Suprapubic skin (tissue), 4 donors: ENCODE results near the gene TAS2R8. TPM values are rescaled to one million over a fixed set of nuclear protein-coding genes. Genes with fewer than 3 reads are reported as not detected.

Source experiments
- DNase-seq, 2 donors: peaks; one replicate each; pipeline ENCODE4 v3.0.0-alpha.2; 2019; ENCODE audit warnings: low spot score in 2 of 2
- H3K27ac ChIP-seq: fragments of 200-600 bp; sonication (generic); one replicate; pipeline ENCODE4 v1.5.1; 2019
- H3K27me3 ChIP-seq: fragments of 200-600 bp; sonication (generic); one replicate; pipeline ENCODE4 v1.5.1; 2019
- H3K36me3 ChIP-seq: fragments of 200-600 bp; sonication (generic); one replicate; pipeline ENCODE4 v1.5.1; 2019
- H3K4me1 ChIP-seq: fragments of 200-600 bp; sonication (generic); one replicate; pipeline ENCODE4 v1.5.1; 2019
- H3K4me3 ChIP-seq: fragments of 200-600 bp; sonication (generic); one replicate; pipeline ENCODE4 v1.5.1; 2019; ENCODE audit warnings: mild to moderate bottlenecking
- H3K9me3 ChIP-seq: fragments of 200-600 bp; sonication (generic); one replicate; pipeline ENCODE4 v1.5.1; 2019
- CTCF ChIP-seq, 2 donors: fragments of 200-600 bp in 1 of 2; fragments of 450-650 bp in 1 of 2; sonication (generic) in 1 of 2; IDR thresholded peaks; one replicate each; pipeline ENCODE4 v1.5.1; 2016 to 2019; ENCODE audit warnings: antibody characterized with exemption in 2 of 2, mild to moderate bottlenecking in 1 of 2, moderate library complexity in 1 of 2
- EP300 ChIP-seq: sonication (generic); formaldehyde crosslinking; IDR thresholded peaks from one replicate; pipeline ENCODE4 v1.6.1; 2017; ENCODE audit warnings: antibody characterized with exemption
- POLR2A ChIP-seq, 2 donors: fragments of 450-650 bp; IDR thresholded peaks; one replicate each; pipeline ENCODE4 v1.6.1; 2017; ENCODE audit warnings: antibody characterized with exemption in 2 of 2, mild to moderate bottlenecking in 2 of 2, moderate library complexity in 2 of 2
- POLR2AphosphoS5 ChIP-seq, 3 donors: sonication (generic); formaldehyde crosslinking; IDR thresholded peaks; one replicate each; pipeline ENCODE4 v1.6.1; 2017; ENCODE audit warnings: antibody characterized with exemption in 3 of 3
- WGBS: methylation state at CpG from one replicate; pipeline ENCODE4 v1.1.5; 2018; 5-methylcytosine and 5-hydroxymethylcytosine counted together
- total RNA-seq, 4 donors: library from RNA; depleted of rRNA; stranded (reverse); fragments of >200 nt; gene quantifications; one replicate each; pipeline ENCODE4 v1.1.0, GENCODE V29; 2016

Gene TAS2R8
- total RNA-seq, 4 donors from 2014 or later, result not detected

GRCh38 chr12:10783252-10783651, 23.8 kb downstream of the TAS2R8 start:
- Histone ChIP-seq H3K27ac (no peak overlapping the region), H3K9me3 (no peaks in the 10 kb centered on the region), H3K36me3 (no peaks in the 10 kb centered on the region), H3K4me1 (no peaks in the 10 kb centered on the region), H3K27me3 (no peaks in the 10 kb centered on the region), H3K4me3 (no peak overlapping the region)
- TF ChIP-seq CTCF (IDR thresholded peaks at IDR 0.05) (no peak), EP300 (no peak), POLR2A (IDR thresholded peaks at IDR 0.05) (no peak), POLR2AphosphoS5 (IDR thresholded peaks at IDR 0.05) (no peak)
- DNase-seq, result no peak
- WGBS, result 60% methylated on average over 5 of the region's 5 CpGs

DNA sequence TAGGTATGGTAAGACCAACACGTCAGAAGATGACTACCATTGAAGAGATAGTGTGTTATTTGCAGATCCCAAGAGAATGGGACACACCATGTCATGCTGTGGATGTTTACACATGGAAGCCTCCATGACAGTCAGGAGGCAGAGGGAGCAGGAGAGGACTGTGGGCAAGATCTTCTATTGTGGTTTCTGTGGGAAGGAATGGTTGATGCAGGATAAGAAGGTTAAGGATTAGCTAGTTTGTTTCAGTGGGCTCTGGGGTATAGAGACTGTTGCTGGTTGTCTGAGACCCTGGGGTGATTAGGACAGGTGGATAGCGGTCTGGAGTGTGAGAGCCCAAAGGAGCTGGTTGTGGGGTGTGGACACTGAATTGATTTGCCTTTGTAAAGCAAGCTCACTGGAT, 28.0 kb downstream of the TAS2R8 start:
- no peak for DNase-seq
- peaks cover 4% of the 10 kb centered on the region for H3K27me3 ChIP-seq
- no peaks in the 10 kb centered on the region for H3K4me1 ChIP-seq
- no peak overlapping the region for H3K27ac ChIP-seq
- no peaks in the 10 kb centered on the region for H3K36me3 ChIP-seq
- TF ChIP-seq CTCF (IDR thresholded peaks at IDR 0.05), result no peak
- TF ChIP-seq POLR2AphosphoS5 (IDR thresholded peaks at IDR 0.05), result no peak
- TF ChIP-seq EP300, result no peak
- no peak for TF ChIP-seq POLR2A (IDR thresholded peaks at IDR 0.05)
- H3K9me3 ChIP-seq, result no peaks in the 10 kb centered on the region
- H3K4me3 ChIP-seq, result no peak overlapping the region
- 87% methylated on average over 2 of the region's 2 CpGs for WGBS

DNA sequence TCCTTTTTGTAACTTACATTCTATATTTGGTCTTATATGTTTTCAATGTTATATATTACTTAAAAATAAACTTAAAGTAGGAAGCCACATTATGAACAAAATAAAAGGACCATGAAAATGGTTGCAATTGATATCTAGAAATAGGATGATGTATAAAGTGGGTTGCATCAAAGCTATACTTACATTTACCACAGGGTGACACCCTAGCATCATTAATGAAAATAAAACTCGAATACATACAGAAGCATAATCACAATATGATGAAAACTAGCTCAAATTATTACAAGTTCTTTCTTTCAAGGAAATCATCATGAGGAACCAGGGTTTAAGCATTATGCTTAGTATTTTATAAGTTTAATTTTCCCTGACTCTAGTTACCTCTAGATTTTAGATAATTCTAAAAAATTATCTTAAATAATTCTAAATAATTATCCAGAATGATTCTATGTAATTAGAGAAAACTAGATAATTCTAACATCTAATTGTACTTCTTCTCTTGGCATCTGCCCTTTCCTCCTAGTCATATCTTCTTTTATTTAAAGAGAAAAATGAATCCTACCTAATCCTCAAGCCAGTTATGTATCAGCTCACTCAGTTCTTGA, 35.9 kb downstream of the TAS2R8 start:
- Histone ChIP-seq H3K9me3 (no peaks in the 10 kb centered on the region), H3K4me1 (no peaks in the 10 kb centered on the region), H3K27me3 (peaks cover 19% of the 10 kb centered on the region), H3K4me3 (no peak overlapping the region), H3K36me3 (no peaks in the 10 kb centered on the region), H3K27ac (no peak overlapping the region)
- TF ChIP-seq EP300, result no peak
- TF ChIP-seq POLR2AphosphoS5 (IDR thresholded peaks at IDR 0.05), result no peak
- TF ChIP-seq CTCF (IDR thresholded peaks at IDR 0.05), result peak; percentile 42 to 82
- DNase-seq, result no peak
- WGBS, result 0% methylated on average over 1 of the region's 1 CpG

- Histone ChIP-seq H3K36me3 (no peaks in the 10 kb centered on the region), H3K27ac (no peak overlapping the region), H3K9me3 (peaks cover 9% of the 10 kb centered on the region), H3K4me1 (no peaks in the 10 kb centered on the region), H3K27me3 (peaks cover 14% of the 10 kb centered on the region), H3K4me3 (no peak overlapping the region)
- no peak for DNase-seq
- 22% methylated on average over 2 of the region's 2 CpGs for WGBS
- TF ChIP-seq POLR2A (IDR thresholded peaks at IDR 0.05) (no peak), EP300 (no peak), CTCF (IDR thresholded peaks at IDR 0.05) (no peak), POLR2AphosphoS5 (IDR thresholded peaks at IDR 0.05) (no peak)
Measured at GRCh38 chr12:10759657-10760056, 47.4 kb downstream of the TAS2R8 start.

DNA sequence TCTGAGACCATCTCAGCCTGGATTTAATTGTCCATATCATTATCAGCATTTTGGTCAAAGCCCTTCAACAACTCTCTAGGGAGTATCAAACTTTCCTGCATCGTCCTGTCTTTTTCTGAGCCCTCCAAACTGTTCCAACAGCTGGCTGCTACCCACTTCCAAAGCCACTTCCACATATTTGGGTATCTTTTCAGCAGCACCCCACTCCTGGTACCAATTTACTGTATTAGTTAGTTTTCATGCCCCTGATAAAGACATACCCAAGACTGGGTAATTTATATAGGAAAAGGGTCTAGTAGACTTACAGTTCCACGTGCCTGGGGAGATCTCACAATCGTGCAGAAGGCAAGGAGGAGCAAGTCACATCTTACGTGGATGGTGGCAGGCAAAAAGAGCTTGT, 50.9 kb downstream of the TAS2R8 start:
- TF ChIP-seq EP300, result no peak
- TF ChIP-seq POLR2A (IDR thresholded peaks at IDR 0.05), result no peak
- no peak for TF ChIP-seq POLR2AphosphoS5 (IDR thresholded peaks at IDR 0.05)
- TF ChIP-seq CTCF (IDR thresholded peaks at IDR 0.05), result no peak
- no peak overlapping the region for H3K27ac ChIP-seq
- H3K4me1 ChIP-seq, result no peaks in the 10 kb centered on the region
- peaks cover 9% of the 10 kb centered on the region for H3K9me3 ChIP-seq
- H3K36me3 ChIP-seq, result no peaks in the 10 kb centered on the region
- no peak for DNase-seq
- H3K4me3 ChIP-seq, result no peak overlapping the region
- H3K27me3 ChIP-seq, result peaks cover 8% of the 10 kb centered on the region
- WGBS, result 91% methylated on average over 4 of the region's 4 CpGs

Other genes starting within 250 kb of the TAS2R8 start
- gene MAGOHB, start 193.7 kb downstream of the TAS2R8 start, total RNA-seq, result 10 to 100 TPM in 2 of 4 donors, 1 to 10 TPM in 2; 6.0 to 27.8 (median 10.3) TPM
- 1 to 10 TPM; 1.0 to 2.3 (median 1.2) TPM for gene STYK1, start 133.2 kb downstream of the TAS2R8 start, total RNA-seq
- 100 to 1,000 TPM; 610 to 832 (median 677) TPM for gene YBX3, start 84.0 kb downstream of the TAS2R8 start, total RNA-seq
- gene TAS2R7, start 4.7 kb downstream of the TAS2R8 start, total RNA-seq, result not detected
- gene TAS2R9, start 2.9 kb upstream of the TAS2R8 start, total RNA-seq, result not detected
- gene TAS2R10, start 19.1 kb upstream of the TAS2R8 start, total RNA-seq, result 1 to 10 TPM in 1 of 4 donors, under 1 TPM in 3; 0.68 to 1.1 (median 0.75) TPM
- gene PRR4, start 42.2 kb upstream of the TAS2R8 start, total RNA-seq, result 100 to 1,000 TPM in 2 of 4 donors, 10 to 100 TPM in 2; 37.1 to 399 (median 124) TPM
- gene PRH1, start 77.0 kb upstream of the TAS2R8 start, total RNA-seq, result 10 to 100 TPM in 3 of 4 donors, 1 to 10 TPM in 1; 8.8 to 51.3 (median 20.0) TPM
- gene TAS2R13, start 102.3 kb upstream of the TAS2R8 start, total RNA-seq, result 1 to 10 TPM in 2 of 4 donors, under 1 TPM in 2; 0.38 to 2.6 (median 1.7) TPM
- gene PRH2, start 122.0 kb upstream of the TAS2R8 start, total RNA-seq, result 1 to 10 TPM in 1 of 4 donors, not detected in 3; 2.1 TPM
- gene TAS2R14, start 132.0 kb upstream of the TAS2R8 start, total RNA-seq, result 1 to 10 TPM in 2 of 4 donors, under 1 TPM in 2; 0.23 to 3.5 (median 1.7) TPM
- gene TAS2R50, start 179.6 kb upstream of the TAS2R8 start, total RNA-seq, result 1 to 10 TPM in 1 of 4 donors, under 1 TPM in 1, not detected in 2; 0.89 to 4.8 TPM
- 1 to 10 TPM in 3 of 4 donors, not detected in 1; 1.0 to 4.1 (median 2.6) TPM for gene TAS2R20, start 191.0 kb upstream of the TAS2R8 start, total RNA-seq
- 1 to 10 TPM in 2 of 4 donors, not detected in 2; 2.5 to 9.3 TPM for gene TAS2R19, start 215.3 kb upstream of the TAS2R8 start, total RNA-seq
- gene TAS2R31, start 224.1 kb upstream of the TAS2R8 start, total RNA-seq, result 1 to 10 TPM in 2 of 4 donors, under 1 TPM in 1, not detected in 1; 0.55 to 8.3 (median 3.5) TPM